Measurements from ENCODE around the gene TLR6. TPM values are rescaled to one million over a fixed set of nuclear protein-coding genes. Genes with fewer than 3 reads are reported as not detected.
"Not testable (repeated sequence)": the region's sequence is repeated elsewhere in the genome, so short reads cannot be mapped to it uniquely, and the experiment has no call there.

The TLR6 gene
- total RNA-seq, 2 donors from 2014 or later, result 0.99 to 1.8 TPM

- Histone ChIP-seq H3K9me3 (no peaks in the 10 kb centered on the region), H3K4me3 (no peak overlapping the region), H3K36me3 (replicated peaks in 1 of 2; ENCODE audit: insufficient read depth in 1 of 2, low read depth in 2 of 2) (no peaks in the 10 kb centered on the region), H3K27ac (no peak overlapping the region), H3K27me3 (no peaks in the 10 kb centered on the region), H3K4me1 (no peaks in the 10 kb centered on the region)
- WGBS, 2 donors, result 64 to 76% methylated on average over 3 of the region's 3 CpGs
- no peak for DNase-seq
- TF ChIP-seq CTCF (IDR thresholded peaks at IDR 0.05) (no peak), POLR2A (IDR thresholded peaks at IDR 0.05) (no peak)
- intact Hi-C loops (cut with DNase I), result no loop called here
- no peak for ATAC-seq
Measured at GRCh38 chr4:38814386-38814785, 42.2 kb downstream of the TLR6 start.

- WGBS, 2 donors, result 77 to 87% methylated on average over 5 to 6 of the region's 6 CpGs
- DNase-seq (no peak), ATAC-seq (no peak)
- H3K36me3 ChIP-seq (replicated peaks in 1 of 2; ENCODE audit: insufficient read depth in 1 of 2, low read depth in 2 of 2), result no peaks in the 10 kb centered on the region
- no peaks in the 10 kb centered on the region for H3K9me3 ChIP-seq
- no peaks in the 10 kb centered on the region for H3K4me1 ChIP-seq
- H3K27ac ChIP-seq, result no peak overlapping the region
- no peaks in the 10 kb centered on the region for H3K27me3 ChIP-seq
- intact Hi-C loops (cut with DNase I), result no loop called here
- no peak overlapping the region for H3K4me3 ChIP-seq
- TF ChIP-seq CTCF (IDR thresholded peaks at IDR 0.05), result no peak
- no peak for TF ChIP-seq POLR2A (IDR thresholded peaks at IDR 0.05)
Measured at GRCh38 chr4:38811297-38811696, 45.3 kb downstream of the TLR6 start.

- ATAC-seq; H3K27ac ChIP-seq; H3K27me3 ChIP-seq; H3K4me3 ChIP-seq; H3K9me3 ChIP-seq; DNase-seq; H3K36me3 ChIP-seq (replicated peaks in 1 of 2; ENCODE audit: insufficient read depth in 1 of 2, low read depth in 2 of 2); intact Hi-C loops (cut with DNase I): not testable (repeated sequence)
- H3K4me1 ChIP-seq, result peaks cover 13% of the 10 kb centered on the region
- 95 to 100% methylated on average over 7 to 15 of the region's 29 CpGs for WGBS, 2 donors
Measured at GRCh38 chr4:38807462-38807861, 49.2 kb downstream of the TLR6 start.

GRCh38 chr4:38806251-38806650, 50.4 kb downstream of the TLR6 start:
- H3K4me1 ChIP-seq, result peaks cover 18% of the 10 kb centered on the region
- H3K27ac ChIP-seq, result peak overlapping the region in 1 of 4 donors; percentile 78
- H3K4me3 ChIP-seq; intact Hi-C loops (cut with DNase I); H3K36me3 ChIP-seq (replicated peaks in 1 of 2; ENCODE audit: insufficient read depth in 1 of 2, low read depth in 2 of 2); DNase-seq; ATAC-seq; H3K9me3 ChIP-seq; H3K27me3 ChIP-seq: not testable (repeated sequence)
- 73 to 86% methylated on average over 9 of the region's 9 CpGs for WGBS, 2 donors

GRCh38 chr4:38805530-38806145, 51.0 kb downstream of the TLR6 start:
- ATAC-seq (no peak), DNase-seq (peak in 1 of 4 donors; percentile 52)
- 37 to 49% methylated on average over 5 of the region's 5 CpGs for whole genome bisulfite sequencing, 2 donors
- no peaks in the 10 kb centered on the region for H3K9me3 ChIP-seq
- intact Hi-C loops (cut with DNase I), result no loop called here
- H3K27me3 ChIP-seq, result no peaks in the 10 kb centered on the region
- H3K27ac ChIP-seq, result peak overlapping the region in 1 of 4 donors; percentile 78
- peaks cover 18% of the 10 kb centered on the region for H3K4me1 ChIP-seq
- H3K4me3 ChIP-seq, result no peak overlapping the region
- no peaks in the 10 kb centered on the region for H3K36me3 ChIP-seq (replicated peaks in 1 of 2; ENCODE audit: insufficient read depth in 1 of 2, low read depth in 2 of 2)
- TF ChIP-seq CTCF (IDR thresholded peaks at IDR 0.05) (no peak), POLR2A (IDR thresholded peaks at IDR 0.05) (no peak)

Measured in body of pancreas (tissue), 4 donors.